Stomach (tissue), 4 donors: ENCODE measurements around the gene RNLS.

Experiments
- CTCF ChIP-seq, 7 experiments: fragments of 450-650 bp in 4 of 7; fragments of 200-600 bp in 3 of 7; sonication (generic) in 3 of 7; IDR thresholded peaks; one replicate each; pipeline ENCODE4 v1.5.1; 2016 to 2019; ENCODE audit warnings: antibody characterized with exemption in 7 of 7, control low read depth in 2 of 7, mild to moderate bottlenecking in 1 of 7
- EP300 ChIP-seq: sonication (generic); formaldehyde crosslinking; IDR thresholded peaks from one replicate; pipeline ENCODE4 v1.6.1; 2017; ENCODE audit warnings: antibody characterized with exemption
- POLR2A ChIP-seq, 4 donors: fragments of 450-650 bp; IDR thresholded peaks; one replicate each; pipeline ENCODE4 v1.6.1; 2016; ENCODE audit warnings: antibody characterized with exemption in 4 of 4, control low read depth in 2 of 4, mild to moderate bottlenecking in 1 of 4, moderate library complexity in 1 of 4
- POLR2AphosphoS5 ChIP-seq, 3 donors: sonication (generic); formaldehyde crosslinking; IDR thresholded peaks; one replicate each; pipeline ENCODE4 v1.6.1; 2016; ENCODE audit warnings: antibody characterized with exemption in 3 of 3

GRCh38 chr10:88288320-88289059, 294.6 kb downstream of the RNLS start:
- TF ChIP-seq POLR2A (IDR thresholded peaks at IDR 0.05) (no peak), CTCF (IDR thresholded peaks at IDR 0.05) (no peak), EP300 (no peak), POLR2AphosphoS5 (IDR thresholded peaks at IDR 0.05) (no peak)
